Posterior cingulate gyrus (tissue), 11 donors: ENCODE measurements around the gene CCDC150.
A peak's percentile ranks its signal among the peaks of the same experiment; 100 is the strongest.

Experiments used
- DNase-seq, 10 donors: peaks; one replicate each; pipeline versions ENCODE4 v3.0.0 to v3.0.0-alpha.2; 2020 to 2021; ENCODE audit warnings: mixed read lengths in 3 of 10
- intact Hi-C: fragments of 100-400 bp; cut with DNase I; formaldehyde crosslinking; loops from one replicate; pipeline ENCODE4 v1.15.1; 2023

The CCDC150 gene

GRCh38 chr2:196750977-196751631 lies 111.6 kb downstream of the CCDC150 start:
- peak in 8 of 10 donors; percentile 20 to 88 (median 54) for DNase-seq
- intact Hi-C loops: no loop called here

GRCh38 chr2:196758474-196759377 lies 119.2 kb downstream of the CCDC150 start:
- intact Hi-C loops: no loop called here
- DNase-seq: no peak

GRCh38 chr2:196759378-196759706 lies 119.8 kb downstream of the CCDC150 start:
- DNase-seq: peak in 1 of 10 donors; percentile 84
- intact Hi-C loops: no loop called here

GRCh38 chr2:196767101-196767500 lies 127.6 kb downstream of the CCDC150 start:
- intact Hi-C loops: no loop called here
- no peak for DNase-seq
